GM21737 (cell line): ENCODE data around the gene NDUFA6.
A peak's percentile ranks its signal among the peaks of the same experiment; 100 is the strongest.
"Not testable (repeated sequence)": the region's sequence is repeated elsewhere in the genome, so short reads cannot be mapped to it uniquely, and the experiment has no call there.

ENCODE experiments used
- ATAC-seq: cut with Tn5 transposase; IDR thresholded peaks from one replicate; pipeline ENCODE4 v1.9.1; 2021; ENCODE audit warnings: mild to moderate bottlenecking, moderate library complexity; ENCODE audit not compliant: unreplicated experiment

NDUFA6 gene

GRCh38 chr22:42072606-42073330, 17.8 kb downstream of the NDUFA6 start:
- no peak for ATAC-seq

GRCh38 chr22:42071508-42071907, 19.1 kb downstream of the NDUFA6 start:
- not testable (repeated sequence) for ATAC-seq

- peak; percentile 85 for ATAC-seq
Measured at GRCh38 chr22:42070517-42071422, 19.8 kb downstream of the NDUFA6 start, which contains the start of gene NAGA. TSS of gene NAGA (minus strand) at chr22:42070812. CDS start at chr22:42070297, 515 bp downstream.

GRCh38 chr22:42069801-42070516, 20.6 kb downstream of the NDUFA6 start:
- ATAC-seq = no peak

- ATAC-seq = no peak
Measured at GRCh38 chr22:42068291-42068690, 22.3 kb downstream of the NDUFA6 start.

- no peak for ATAC-seq
Measured at GRCh38 chr22:42067671-42068251, 22.8 kb downstream of the NDUFA6 start.

GRCh38 chr22:42066937-42067336, 23.6 kb downstream of the NDUFA6 start:
- ATAC-seq = no peak

GRCh38 chr22:42066126-42066761, 24.3 kb downstream of the NDUFA6 start:
- no peak for ATAC-seq

GRCh38 chr22:42065438-42066125, 25.0 kb downstream of the NDUFA6 start:
- ATAC-seq = no peak

- no peak for ATAC-seq
Measured at GRCh38 chr22:42064629-42065028, 25.9 kb downstream of the NDUFA6 start.

- no peak for ATAC-seq
Measured at GRCh38 chr22:42062506-42063170, 27.9 kb downstream of the NDUFA6 start.

- ATAC-seq = no peak
Measured at GRCh38 chr22:42061041-42061440, 29.5 kb downstream of the NDUFA6 start.

GRCh38 chr22:42060489-42060888, 30.1 kb downstream of the NDUFA6 start:
- no peak for ATAC-seq

GRCh38 chr22:42056757-42057511, 33.6 kb downstream of the NDUFA6 start:
- no peak for ATAC-seq

- ATAC-seq = no peak
Measured at GRCh38 chr22:42052765-42053164, 37.8 kb downstream of the NDUFA6 start.

- no peak for ATAC-seq
Measured at GRCh38 chr22:42050641-42051180, 39.9 kb downstream of the NDUFA6 start.

- ATAC-seq = no peak
Measured at GRCh38 chr22:42041784-42042183, 48.8 kb downstream of the NDUFA6 start.

- ATAC-seq = no peak
Measured at GRCh38 chr22:42039271-42039670, 51.3 kb downstream of the NDUFA6 start.
